Tibial nerve (tissue), 3 donors: Measurements from ENCODE around the gene SLC25A38.
"Not testable (repeated sequence)": the region's sequence is repeated elsewhere in the genome, so short reads cannot be mapped to it uniquely, and the experiment has no call there.

Experiments
- CTCF ChIP-seq, 5 experiments: fragments of 200-600 bp in 3 of 5; fragments of 450-650 bp in 2 of 5; sonication (generic) in 3 of 5; IDR thresholded peaks; one replicate each; pipeline ENCODE4 v1.5.1; 2016 to 2019; ENCODE audit warnings: antibody characterized with exemption in 5 of 5, mild to moderate bottlenecking in 3 of 5, moderate library complexity in 2 of 5
- POLR2A ChIP-seq, 2 donors: fragments of 450-650 bp; IDR thresholded peaks; one replicate each; pipeline ENCODE4 v1.6.1; 2017; ENCODE audit warnings: antibody characterized with exemption in 2 of 2, mild to moderate bottlenecking in 2 of 2, moderate library complexity in 2 of 2

- not testable (repeated sequence) for TF ChIP-seq POLR2A, CTCF (IDR thresholded peaks at IDR 0.05)
Measured at GRCh38 chr3:39418556-39419225, 35.5 kb downstream of the SLC25A38 start.
